ENCODE data around the gene SIK3.
"Not testable (repeated sequence)": the region's sequence is repeated elsewhere in the genome, so short reads cannot be mapped to it uniquely, and the experiment has no call there.

The SIK3 gene

DNA sequence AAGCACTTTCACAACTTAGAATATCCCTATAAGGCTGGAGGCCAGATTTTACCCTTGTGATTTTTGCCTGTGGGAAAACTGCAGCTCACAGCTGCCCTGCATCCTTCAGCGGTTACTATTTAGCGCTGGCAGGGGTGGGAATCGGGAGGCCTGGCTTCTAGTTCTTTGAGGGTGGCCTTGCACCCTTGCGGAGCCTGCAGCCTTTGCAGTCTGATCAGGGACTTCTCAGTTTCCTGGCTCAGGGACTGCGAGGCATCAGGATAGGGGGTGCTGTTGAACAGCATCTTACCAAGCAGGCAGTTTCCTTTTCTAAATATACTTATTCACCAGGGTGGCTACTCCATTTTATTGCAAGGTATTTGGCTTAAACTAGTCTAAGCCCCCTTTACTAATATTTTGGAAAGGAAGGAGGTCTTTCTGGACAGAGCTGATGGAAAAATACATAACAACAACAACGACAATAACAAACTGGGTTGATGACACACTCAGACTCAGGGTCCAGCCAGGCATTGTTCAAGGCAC lies 257.9 kb downstream of the SIK3 start:
- DNase-seq (ENCODE audit: low read depth in 3 of 3) = no peak

DNA sequence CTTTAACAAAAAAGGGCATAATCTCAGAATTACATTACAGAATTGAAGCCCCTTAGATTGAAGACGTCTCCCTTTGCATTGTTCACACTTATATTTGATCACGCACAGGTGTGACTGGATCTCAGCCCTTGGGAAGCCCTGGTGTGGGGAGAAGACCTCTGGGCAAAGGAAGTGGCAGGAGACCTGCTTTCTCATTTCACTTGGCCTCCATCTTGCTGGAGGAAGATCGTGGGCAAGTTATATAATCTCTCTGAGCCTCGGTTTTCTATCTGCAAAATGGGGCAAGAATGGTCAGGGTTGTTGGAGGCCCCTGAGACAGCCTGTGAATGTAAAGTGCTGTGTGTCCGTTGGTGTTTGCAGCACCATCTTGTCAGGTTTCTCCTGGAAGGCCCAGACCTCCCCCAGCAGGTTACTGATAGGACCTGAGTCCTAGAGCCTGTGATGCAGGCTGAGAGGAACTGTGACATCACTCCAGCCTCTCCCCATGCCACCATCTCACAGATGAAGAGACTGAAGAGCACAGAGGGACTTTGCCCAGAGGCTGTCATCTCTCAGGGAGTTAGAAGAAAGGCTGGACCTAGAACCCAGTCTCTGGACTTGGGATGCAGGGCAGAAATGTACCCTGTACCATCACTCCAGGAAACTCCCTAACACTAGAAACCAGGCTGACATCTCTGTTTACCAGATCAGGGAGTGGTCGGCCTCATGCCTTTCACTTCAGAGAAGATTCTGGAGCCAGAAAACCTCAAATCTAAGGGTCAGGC lies 259.7 kb downstream of the SIK3 start:
- DNase-seq (ENCODE audit: low read depth in 3 of 3) = no peak

DNA sequence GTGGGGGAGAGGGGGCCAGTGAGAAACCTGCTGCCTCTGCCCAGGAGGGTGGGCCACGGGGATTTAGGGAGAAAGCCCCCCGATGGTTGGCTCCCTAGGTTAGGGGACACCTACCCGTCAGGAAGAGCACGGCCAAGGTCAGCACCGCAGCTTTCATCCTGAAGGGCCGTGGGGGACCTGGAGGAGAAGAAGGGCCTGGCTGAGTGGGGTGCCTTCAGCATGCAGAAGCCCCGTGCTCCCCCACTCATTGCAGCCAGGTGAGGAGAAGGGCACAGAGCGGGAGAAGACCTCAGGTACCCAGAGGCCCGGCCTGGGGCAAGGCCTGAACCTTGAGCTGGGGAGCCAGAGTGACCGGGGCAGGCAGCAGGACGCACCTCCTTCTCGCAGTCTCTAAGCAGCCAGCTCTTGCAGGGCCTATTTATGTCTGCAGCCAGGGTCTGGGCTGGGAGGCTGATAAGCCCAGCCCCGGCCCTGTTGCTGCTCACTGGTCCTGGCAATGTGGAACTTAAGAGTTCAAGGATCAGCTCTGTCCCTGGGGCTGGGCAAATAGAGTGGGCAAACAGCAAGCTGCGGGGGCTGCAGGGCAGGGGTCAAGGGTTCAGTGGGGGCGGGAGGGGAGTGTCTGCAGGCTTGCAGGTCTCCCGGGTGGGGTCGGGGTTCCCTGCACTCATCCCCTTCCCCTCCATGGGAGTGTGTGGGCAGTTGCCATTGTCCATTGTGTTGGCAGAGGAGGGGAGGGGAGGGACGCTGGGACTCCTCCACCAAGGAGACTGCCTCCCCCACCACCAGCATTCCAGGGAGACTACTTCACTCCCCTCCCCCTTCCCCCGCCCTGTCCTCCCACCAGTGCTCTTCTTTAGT lies 260.8 kb downstream of the SIK3 start, which contains the start of gene APOA1:
Gene APOA1, minus strand, starts transcription at position 392 of the 861 bp plus-strand sequence. Its CDS starts 235 bp downstream, at position 157.
- DNase-seq (ENCODE audit: low read depth in 3 of 3) = no peak

DNA sequence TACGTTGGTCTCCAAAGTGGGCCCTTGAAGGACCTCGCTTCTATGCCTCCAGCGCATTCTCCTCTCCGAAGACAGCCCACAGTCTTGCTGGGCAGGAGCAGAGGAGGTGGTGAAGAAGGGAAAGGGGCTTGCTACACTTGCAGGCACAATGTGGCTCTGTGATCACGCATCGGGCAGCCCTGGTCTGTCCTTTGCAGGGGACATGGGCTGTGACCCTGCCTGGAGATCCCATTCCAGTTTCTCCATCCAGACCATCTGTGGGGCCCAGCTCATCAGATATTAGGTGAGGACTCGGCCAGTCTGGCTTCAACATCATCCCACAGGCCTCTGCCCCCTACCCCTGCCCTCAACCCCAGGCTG lies 261.6 kb downstream of the SIK3 start:
- DNase-seq (ENCODE audit: low read depth in 3 of 3) = no peak

DNA sequence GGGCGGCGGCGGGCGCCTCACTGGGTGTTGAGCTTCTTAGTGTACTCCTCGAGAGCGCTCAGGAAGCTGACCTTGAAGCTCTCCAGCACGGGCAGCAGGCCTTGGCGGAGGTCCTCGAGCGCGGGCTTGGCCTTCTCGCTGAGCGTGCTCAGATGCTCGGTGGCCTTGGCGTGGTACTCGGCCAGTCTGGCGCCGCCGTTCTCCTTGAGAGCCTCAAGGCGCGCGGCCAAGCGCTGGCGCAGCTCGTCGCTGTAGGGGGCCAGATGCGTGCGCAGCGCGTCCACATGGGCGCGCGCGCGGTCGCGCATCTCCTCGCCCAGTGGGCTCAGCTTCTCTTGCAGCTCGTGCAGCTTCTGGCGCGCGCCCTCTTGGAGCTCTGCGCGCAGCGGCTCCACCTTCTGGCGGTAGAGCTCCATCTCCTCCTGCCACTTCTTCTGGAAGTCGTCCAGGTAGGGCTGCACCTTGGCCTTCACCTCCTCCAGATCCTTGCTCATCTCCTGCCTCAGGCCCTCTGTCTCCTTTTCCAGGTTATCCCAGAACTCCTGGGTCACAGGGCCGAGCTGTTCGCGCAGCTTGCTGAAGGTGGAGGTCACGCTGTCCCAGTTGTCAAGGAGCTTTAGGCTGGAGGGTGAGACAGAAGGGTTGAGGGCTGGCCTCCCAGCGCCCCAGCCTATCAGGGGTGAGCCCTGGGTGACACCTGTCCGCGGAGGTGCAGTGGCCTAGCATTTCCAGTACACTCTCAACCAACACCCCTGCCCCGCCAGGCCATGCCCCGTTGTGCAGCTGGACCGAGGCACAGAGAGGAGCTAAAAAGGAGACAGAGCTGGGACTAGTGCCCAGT lies 262.2 kb downstream of the SIK3 start:
- DNase-seq (ENCODE audit: low read depth in 3 of 3) = peak; percentile 63 to 74 (median 68)

DNA sequence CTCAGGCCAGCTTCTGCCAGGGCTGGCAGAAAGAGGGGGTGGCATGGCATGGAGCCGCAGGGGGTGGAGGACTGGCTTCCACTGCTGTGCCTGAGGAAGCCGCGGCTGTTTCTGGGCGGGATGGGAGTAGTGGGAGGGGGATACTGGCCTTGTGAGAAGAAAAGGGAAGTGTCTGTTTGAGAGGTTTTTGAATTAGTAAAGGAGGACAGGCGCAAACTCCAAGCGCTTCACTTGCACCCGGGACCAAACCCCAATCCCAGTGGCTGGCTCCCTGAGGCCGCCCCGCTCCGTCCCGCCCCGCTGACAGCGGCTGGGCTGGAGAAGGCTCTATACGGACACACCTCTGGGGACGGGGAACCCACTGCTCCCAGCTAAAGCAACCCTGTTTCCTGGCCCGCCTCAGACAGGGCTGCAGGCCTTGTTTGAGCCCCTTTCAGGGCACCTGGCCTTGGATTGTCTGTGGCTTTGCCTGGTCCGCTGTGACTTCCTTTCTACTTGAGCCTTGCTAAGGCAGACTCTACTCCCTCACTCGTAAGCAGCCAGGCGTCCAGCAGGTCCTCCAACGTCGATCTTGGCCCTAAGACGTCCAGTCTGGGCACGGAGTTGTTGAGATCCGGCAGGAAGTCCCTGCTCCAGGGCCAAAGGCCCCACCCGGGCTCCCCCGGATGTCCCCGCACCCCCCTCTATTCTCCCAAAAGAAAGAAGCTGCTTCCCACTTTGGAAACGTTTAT lies 263.0 kb downstream of the SIK3 start:
- DNase-seq (ENCODE audit: low read depth in 3 of 3) = no peak

DNA sequence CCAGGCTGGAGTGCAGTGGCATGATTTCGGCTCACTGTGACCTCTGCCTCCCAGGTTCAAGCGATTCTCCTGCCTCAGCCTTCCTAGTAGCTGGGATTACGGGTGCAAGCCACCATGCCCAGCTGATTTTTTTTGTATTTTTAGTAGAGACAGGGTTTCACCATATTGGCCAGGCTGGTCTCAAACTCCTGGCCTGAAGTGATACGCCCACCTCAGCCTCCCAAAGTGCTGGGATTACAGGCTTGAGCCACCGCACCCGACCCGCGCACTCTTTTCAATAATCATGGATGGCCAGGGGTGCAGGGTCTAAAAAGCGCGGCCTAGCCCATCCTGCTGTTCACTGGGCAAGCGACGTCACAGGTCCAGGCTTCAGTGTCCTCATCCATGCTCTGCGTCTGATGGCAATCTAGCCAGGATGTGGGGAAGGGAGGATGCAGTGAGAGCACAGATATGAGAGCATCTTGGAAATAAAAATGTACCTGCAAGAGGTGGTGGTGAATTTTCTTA lies 263.6 kb downstream of the SIK3 start:
- DNase-seq (ENCODE audit: low read depth in 3 of 3) = not testable (repeated sequence)

DNA sequence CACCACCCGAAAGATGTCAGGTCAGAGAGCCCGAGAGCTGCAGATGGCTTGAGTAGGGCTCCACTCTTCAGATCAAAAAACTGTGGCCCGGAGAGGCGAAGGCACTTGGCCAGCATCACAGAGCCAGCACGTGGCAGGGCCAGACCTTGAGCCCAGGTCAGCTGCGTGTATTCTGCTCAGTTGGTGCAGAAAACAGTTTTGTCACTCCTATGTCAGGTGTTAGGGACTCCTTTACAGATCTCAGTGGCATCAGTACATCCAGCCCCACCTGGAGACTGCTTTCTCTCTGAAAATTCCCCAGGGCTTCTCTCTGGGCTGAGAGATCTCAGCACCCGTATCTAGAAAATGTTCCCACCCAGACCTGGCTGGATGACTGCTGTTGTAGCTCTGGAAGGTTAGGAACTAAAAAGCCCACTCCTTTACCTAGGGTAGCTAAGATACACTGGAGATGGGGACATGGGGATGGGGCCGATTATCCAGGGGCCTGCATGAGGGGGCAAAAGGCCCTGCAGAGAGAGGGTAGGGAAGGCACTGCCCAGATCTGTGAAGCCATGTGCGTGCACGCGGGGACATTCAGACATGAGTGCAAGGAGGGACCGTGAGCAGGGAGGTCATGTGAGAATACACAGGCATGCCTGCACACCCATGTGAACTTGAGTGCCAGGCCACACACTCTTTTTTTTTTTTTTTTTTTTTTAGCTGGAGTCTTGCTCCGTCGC lies 264.3 kb downstream of the SIK3 start:
- no peak for DNase-seq (ENCODE audit: low read depth in 3 of 3)

DNA sequence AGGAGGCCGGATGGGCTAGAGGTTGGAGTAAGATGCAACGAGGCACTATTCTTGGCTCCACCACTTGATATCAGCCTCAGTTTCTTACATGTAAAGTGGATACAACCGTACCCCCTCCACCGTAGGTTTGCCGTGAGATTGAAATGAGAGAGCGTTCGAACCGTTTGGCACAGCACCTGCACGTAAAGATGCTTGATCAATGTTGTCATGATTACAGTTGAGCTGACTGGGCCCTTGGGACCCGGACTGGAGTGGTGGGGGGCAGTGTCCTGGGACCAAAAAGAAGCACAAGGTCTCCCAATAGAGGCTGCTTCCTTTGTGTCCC lies 264.8 kb downstream of the SIK3 start:
- DNase-seq (ENCODE audit: low read depth in 3 of 3) = no peak

DNA sequence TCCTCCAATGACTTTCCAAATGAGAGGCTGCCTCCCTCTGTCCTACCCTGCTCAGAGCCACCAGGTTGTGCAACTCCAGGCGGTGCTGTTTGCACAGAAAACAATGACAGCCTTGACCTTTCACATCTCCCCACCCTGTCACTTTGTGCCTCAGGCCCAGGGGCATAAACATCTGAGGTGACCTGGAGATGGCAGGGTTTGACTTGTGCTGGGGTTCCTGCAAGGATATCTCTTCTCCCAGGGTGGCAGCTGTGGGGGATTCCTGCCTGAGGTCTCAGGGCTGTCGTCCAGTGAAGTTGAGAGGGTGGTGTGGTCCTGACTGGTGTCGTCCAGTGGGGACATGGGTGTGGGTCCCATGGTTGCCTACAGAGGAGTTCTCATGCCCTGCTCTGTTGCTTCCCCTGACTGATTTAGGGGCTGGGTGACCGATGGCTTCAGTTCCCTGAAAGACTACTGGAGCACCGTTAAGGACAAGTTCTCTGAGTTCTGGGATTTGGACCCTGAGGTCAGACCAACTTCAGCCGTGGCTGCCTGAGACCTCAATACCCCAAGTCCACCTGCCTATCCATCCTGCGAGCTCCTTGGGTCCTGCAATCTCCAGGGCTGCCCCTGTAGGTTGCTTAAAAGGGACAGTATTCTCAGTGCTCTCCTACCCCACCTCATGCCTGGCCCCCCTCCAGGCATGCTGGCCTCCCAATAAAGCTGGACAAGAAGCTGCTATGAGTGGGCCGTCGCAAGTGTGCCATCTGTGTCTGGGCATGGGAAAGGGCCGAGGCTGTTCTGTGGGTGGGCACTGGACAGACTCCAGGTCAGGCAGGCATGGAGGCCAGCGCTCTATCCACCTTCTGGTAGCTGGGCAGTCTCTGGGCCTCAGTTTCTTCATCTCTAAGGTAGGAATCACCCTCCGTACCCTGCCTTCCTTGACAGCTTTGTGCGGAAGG lies 265.6 kb downstream of the SIK3 start:
- no peak for DNase-seq (ENCODE audit: low read depth in 3 of 3)

DNA sequence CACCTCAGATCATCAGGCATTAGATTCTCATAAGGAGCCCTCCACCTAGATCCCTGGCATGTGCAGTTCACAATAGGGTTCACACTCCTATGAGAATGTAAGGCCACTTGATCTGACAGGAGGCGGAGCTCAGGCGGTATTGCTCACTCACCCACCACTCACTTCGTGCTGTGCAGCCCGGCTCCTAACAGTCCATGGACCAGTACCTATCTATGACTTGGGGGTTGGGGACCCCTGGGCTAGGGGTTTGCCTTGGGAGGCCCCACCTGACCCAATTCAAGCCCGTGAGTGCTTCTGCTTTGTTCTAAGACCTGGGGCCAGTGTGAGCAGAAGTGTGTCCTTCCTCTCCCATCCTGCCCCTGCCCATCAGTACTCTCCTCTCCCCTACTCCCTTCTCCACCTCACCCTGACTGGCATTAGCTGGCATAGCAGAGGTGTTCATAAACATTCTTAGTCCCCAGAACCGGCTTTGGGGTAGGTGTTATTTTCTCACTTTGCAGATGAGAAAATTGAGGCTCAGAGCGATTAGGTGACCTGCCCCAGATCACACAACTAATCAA lies 266.4 kb downstream of the SIK3 start:
- DNase-seq (ENCODE audit: low read depth in 3 of 3) = no peak

DNA sequence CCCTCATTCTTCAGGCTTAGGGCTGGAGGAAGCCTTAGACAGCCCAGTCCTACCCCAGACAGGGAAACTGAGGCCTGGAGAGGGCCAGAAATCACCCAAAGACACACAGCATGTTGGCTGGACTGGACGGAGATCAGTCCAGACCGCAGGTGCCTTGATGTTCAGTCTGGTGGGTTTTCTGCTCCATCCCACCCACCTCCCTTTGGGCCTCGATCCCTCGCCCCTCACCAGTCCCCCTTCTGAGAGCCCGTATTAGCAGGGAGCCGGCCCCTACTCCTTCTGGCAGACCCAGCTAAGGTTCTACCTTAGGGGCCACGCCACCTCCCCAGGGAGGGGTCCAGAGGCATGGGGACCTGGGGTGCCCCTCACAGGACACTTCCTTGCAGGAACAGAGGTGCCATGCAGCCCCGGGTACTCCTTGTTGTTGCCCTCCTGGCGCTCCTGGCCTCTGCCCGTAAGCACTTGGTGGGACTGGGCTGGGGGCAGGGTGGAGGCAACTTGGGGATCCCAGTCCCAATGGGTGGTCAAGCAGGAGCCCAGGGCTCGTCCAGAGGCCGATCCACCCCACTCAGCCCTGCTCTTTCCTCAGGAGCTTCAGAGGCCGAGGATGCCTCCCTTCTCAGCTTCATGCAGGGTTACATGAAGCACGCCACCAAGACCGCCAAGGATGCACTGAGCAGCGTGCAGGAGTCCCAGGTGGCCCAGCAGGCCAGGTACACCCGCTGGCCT lies 267.9 kb downstream of the SIK3 start:
- DNase-seq (ENCODE audit: low read depth in 3 of 3) = no peak

DNA sequence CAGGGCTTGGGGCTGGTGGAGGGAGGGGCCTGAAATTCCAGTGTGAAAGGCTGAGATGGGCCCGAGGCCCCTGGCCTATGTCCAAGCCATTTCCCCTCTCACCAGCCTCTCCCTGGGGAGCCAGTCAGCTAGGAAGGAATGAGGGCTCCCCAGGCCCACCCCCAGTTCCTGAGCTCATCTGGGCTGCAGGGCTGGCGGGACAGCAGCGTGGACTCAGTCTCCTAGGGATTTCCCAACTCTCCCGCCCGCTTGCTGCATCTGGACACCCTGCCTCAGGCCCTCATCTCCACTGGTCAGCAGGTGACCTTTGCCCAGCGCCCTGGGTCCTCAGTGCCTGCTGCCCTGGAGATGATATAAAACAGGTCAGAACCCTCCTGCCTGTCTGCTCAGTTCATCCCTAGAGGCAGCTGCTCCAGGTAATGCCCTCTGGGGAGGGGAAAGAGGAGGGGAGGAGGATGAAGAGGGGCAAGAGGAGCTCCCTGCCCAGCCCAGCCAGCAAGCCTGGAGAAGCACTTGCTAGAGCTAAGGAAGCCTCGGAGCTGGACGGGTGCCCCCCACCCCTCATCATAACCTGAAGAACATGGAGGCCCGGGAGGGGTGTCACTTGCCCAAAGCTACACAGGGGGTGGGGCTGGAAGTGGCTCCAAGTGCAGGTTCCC lies 268.6 kb downstream of the SIK3 start, which contains the start of gene APOC3:
Gene APOC3, plus strand, starts transcription at position 383 of the 659 bp plus-strand sequence. CDS start 676 bp downstream, outside the sequence.
- DNase-seq (ENCODE audit: low read depth in 3 of 3) = no peak

DNA sequence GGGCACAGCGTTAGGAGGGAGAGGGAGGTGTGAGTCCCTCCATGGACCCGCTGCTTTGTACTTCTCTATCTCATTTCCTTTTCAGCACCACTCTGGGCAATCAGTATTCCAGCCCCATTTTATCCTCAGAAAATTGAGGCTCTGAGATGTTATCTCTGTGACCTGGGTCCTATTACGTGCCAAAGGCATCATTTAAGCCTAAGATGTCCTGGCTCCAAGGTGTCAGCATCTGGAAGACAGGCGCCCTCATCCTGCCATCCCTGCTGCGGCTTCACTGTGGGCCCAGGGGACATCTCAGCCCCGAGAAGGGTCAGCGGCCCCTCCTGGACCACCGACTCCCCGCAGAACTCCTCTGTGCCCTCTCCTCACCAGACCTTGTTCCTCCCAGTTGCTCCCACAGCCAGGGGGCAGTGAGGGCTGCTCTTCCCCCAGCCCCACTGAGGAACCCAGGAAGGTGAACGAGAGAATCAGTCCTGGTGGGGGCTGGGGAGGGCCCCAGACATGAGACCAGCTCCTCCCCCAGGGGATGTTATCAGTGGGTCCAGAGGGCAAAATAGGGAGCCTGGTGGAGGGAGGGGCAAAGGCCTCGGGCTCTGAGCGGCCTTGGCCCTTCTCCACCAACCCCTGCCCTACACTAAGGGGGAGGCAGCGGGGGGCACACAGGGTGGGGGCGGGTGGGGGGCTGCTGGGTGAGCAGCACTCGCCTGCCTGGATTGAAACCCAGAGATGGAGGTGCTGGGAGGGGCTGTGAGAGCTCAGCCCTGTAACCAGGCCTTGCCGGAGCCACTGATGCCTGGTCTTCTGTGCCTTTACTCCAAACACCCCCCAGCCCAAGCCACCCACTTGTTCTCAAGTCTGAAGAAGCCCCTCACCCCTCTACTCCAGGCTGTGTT lies 269.4 kb downstream of the SIK3 start:
- no peak for DNase-seq (ENCODE audit: low read depth in 3 of 3)

DNA sequence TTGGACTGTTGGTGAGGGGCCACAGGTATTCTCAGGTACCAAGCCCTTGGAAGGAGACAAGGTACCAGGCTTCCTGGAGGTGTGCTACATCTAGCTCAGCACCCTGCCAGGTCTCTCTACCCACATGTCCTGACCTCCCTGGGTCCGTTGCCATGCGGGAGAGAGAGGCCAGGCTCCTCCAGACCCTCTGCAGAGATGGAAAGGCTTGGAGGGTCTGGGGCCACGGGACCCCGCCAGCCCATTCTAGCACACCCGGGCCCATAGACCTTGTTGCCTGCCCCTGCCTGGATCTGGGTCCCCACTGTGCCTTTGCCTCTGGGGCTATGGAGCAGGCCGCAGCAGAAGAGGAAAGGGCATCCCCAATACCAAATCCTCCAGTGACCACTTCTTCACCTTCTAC lies 270.8 kb downstream of the SIK3 start:
- DNase-seq (ENCODE audit: low read depth in 3 of 3) = no peak

DNA sequence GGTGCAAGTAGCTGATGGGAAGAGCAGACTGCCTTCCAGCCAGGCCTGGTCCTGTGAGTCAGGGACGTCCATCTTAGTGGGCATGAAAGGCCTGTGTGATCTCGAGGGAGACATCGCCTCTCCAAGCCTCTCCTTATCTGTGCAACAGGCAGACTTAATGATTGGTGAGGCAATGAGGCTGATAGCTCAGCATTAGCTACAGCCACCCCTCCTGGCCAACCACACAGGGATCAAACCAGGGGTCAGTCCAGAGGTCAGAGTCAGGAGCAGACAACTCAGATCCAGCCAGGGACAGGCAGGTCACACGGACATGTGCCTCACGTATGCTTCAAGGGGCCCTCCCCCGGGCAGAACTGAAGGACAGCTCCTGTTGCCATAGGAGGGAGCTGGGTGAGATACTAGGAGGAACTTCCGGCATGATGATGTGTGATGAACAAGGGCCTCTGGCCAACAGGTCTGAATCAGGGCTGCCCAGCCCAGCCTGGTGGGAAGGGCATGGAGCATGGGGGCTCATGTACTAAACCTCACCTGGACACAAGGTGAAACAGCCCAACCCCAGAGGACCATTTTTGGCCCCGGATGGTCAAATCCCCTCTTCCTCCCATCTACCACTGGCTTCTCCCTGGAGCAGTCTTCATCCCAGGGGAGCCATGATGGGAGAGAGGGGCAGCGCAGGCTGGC lies 271.3 kb downstream of the SIK3 start:
- no peak for DNase-seq (ENCODE audit: low read depth in 3 of 3)
